C4-2B (cell line): Measurements from ENCODE around the gene TEX55.

Experiments used
- ZFX ChIP-seq: fragments of 450-650 bp; IDR thresholded peaks from 2 replicates; pipeline ENCODE4 v1.6.1; 2017
- TF ChIP-seq, protein P1 (sequence below): fragments of 450-650 bp; conservative IDR thresholded peaks from 2 replicates; pipeline ENCODE4 v1.5.1; 2017; ENCODE audit warnings: mild to moderate bottlenecking

DNA sequence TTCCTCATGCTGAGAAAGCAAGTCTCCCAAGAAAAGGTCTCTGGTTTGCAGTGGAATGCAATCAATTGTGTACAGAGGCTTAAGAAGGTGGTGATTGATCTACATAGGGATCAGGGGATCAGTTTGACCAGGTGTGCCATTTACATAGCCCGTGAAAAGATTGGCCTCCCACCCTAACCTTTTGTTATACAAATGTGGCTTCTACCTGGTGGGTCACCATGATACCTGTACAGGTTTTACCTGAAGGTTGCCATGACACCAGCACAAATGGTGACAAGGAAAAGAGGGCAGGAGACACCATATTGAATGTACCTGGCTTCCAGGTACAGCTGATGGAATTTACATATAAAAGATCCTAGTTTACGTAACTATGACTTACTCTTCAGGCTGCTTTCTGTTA, 25.5 kb upstream of the TEX55 start:
- TF ChIP-seq, protein P1, sequence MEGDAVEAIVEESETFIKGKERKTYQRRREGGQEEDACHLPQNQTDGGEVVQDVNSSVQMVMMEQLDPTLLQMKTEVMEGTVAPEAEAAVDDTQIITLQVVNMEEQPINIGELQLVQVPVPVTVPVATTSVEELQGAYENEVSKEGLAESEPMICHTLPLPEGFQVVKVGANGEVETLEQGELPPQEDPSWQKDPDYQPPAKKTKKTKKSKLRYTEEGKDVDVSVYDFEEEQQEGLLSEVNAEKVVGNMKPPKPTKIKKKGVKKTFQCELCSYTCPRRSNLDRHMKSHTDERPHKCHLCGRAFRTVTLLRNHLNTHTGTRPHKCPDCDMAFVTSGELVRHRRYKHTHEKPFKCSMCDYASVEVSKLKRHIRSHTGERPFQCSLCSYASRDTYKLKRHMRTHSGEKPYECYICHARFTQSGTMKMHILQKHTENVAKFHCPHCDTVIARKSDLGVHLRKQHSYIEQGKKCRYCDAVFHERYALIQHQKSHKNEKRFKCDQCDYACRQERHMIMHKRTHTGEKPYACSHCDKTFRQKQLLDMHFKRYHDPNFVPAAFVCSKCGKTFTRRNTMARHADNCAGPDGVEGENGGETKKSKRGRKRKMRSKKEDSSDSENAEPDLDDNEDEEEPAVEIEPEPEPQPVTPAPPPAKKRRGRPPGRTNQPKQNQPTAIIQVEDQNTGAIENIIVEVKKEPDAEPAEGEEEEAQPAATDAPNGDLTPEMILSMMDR: no peak
- TF ChIP-seq ZFX: no peak
